NCI-H146 (cell line): ENCODE data around the gene CALN1.
"Not testable (repeated sequence)": the region's sequence is repeated elsewhere in the genome, so short reads cannot be mapped to it uniquely, and the experiment has no call there.

Experiments
- DNase-seq: peaks from one replicate; lab custom pipeline; 2025; lab: John Stamatoyannopoulos, UW

The CALN1 gene

DNA sequence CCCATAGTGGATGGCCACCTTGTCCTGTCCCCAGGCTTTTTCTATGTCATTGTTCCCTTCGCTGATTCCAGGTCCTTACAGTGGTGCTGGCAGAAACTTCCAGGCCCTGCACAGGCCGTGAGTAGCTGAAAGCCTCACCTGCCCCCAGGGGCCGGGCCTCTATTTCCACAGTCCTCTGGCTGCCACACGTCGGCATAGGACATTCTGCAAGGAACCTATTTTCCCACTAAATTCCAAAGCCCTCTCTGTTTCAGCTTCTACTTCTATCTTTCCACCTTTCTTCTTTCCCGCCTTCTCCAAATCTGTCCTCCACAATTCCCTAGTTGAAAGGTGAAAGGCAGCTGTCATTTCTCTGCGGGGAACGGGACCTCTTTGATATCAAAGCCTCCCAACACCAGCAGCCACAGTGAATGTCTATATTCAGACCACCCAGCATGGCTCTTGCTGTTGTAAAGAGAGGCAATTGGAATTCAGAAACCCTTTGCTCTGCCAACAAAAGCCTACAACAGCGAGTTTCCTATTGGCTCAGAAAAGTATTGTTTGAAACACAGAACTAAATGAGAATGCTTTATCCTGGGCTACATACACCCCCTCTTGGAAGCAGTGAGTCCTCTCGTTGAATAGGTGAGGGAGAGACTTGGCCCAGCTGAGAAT lies 672.5 kb downstream of the CALN1 start:
- DNase-seq = no peak

DNA sequence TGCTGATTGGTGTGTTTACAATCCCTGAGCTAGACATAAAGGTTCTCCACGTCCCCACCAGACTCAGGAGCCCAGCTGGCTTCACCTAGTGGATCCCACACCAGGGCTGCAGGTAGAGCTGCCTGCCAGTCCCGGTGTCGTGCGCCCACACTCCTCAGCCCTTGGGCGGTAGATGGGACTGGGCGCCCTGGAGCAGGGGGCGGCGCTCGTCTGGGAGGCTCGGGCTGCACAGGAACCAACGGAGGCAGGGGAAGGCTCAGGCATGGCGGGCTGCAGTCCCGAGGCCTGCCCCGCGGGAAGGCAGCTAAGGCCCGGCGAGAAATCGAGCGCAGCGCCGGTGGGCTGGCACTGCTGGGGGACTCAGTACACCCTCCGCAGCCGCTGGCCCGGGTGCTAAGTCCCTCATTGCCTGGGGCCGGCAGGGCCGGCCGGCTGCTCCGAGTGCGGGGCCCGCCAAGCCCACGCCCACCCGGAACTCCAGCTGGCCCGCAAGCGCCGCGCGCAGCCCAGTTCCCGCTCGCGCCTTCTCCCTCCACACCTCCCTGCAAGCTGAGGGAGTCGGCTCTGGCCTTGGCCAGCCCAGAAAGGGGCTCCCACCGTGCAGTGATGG lies 674.1 kb downstream of the CALN1 start:
- DNase-seq = not testable (repeated sequence)

DNA sequence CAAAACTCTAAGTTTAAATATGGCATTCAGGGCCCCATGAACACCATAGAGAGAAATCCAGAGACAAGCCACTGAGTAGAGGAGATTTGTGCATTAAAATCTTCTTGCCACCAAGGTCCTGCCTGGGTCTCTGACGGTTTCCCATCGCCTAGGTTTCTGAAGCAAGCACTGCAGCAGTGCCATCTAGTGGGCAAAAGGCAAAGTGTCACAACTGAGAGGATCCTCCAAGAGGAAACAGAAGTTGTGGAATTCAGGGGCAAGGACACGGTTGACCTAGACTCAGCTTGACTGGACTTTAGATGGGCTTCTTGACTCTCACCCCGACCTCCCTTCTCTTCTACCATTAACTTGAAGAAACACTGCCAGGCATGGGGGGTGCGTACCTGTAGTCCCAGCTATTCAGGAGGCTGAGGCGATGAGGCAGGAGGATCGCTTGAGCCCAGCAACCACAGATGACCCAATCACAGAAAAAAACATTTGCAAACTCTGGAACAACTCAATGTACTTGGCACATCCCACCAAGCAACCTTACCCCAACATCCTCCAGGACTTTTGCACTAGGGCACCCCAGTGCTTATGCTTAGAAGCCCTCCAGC lies 676.1 kb downstream of the CALN1 start:
- DNase-seq = peak; percentile 54

DNA sequence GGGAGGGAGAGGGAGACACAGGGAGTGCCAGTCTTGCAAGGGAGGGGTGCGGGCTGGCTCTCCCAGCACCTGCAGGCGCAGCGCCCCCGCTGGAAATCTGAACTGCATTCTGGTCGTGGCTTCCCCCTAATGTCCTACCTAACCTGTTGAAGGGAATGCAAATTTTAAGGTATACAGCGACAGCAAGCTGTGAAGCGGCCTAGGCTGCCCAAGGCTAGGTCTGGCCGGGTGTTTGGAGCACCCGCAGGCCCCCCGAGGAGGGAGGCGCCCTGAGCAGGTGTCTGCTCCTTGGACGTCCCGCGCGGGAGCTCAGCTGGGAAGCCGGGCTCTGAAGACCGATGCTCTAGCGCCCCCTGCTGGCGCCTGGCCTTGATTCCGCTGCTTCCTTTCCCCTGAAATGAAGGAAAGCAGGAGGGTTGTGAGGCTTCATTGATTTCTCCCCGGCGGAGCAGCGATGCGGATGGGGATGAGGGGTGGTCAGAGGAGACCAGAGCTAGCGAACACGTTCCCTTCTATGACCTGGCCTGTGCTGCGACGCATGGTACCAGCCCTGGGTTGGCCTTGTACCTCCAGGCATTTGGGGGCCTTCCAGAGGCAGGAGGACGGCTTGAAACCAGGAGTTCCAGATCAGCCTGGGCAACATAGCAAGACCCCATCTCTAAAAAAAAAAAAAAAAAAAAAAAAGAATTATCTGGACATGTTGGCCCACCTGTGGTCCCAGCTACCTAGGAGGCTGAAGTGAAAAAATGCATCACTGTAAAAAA lies 678.8 kb downstream of the CALN1 start:
- peak; percentile 55 for DNase-seq

- no peak for DNase-seq
Measured at GRCh38 chr7:71731740-71732139, 680.4 kb downstream of the CALN1 start.
